ENCODE data around the gene COX6B1. TPM values are rescaled to one million over a fixed set of nuclear protein-coding genes. Genes with fewer than 3 reads are reported as not detected.

Gene COX6B1
- total RNA-seq, 1 experiment from 2014 or later: 835 TPM

GRCh38 chr19:35619290-35619923, 28.7 kb upstream of the COX6B1 start:
- POLR2A ChIA-PET: no interaction called here
- in situ Hi-C loops (cut with HindIII; ENCODE audit: low pct_unique_long_range_greater_than_20kb, low sequenced_read_pairs): no loop called here
- CTCF ChIA-PET: interaction anchor here (0.9 kb wide), 1 partner anchor 64 kb away, joined by 4 read pairs; no protein-coding TSS in a partner anchor

GRCh38 chr19:35620001-35620400, 28.1 kb upstream of the COX6B1 start:
- TF ChIP-seq SIN3A (IDR thresholded peaks at IDR 0.05; ENCODE audit: borderline replicate concordance, insufficient read depth, low read depth, low read length): no peak
- TF ChIP-seq TCF7L2 (IDR thresholded peaks at IDR 0.05; ENCODE audit: low read depth, low read length): no peak
- TF ChIP-seq POLR2AphosphoS5 (IDR thresholded peaks at IDR 0.05; ENCODE audit: low read depth, low read length): no peak
- no peak for TF ChIP-seq REST (IDR thresholded peaks at IDR 0.05; ENCODE audit: insufficient read depth in 1 of 2, low read depth in 2 of 2, low read length in 1 of 2)
- no peak for TF ChIP-seq CTCF (IDR thresholded peaks at IDR 0.05)
- ChIA-PET POLR2A (no interaction called here), CTCF (interaction anchor here (0.9 kb wide), 1 partner anchor 65 kb away, joined by 4 read pairs; no protein-coding TSS in a partner anchor)
- ATAC-seq (no peak), DNase-seq (ENCODE audit: low read depth, low spot score) (no peak)
- no TSS peak for BruUV-seq (replicated peaks)
- Histone ChIP-seq H3K4me3 (ENCODE audit: low read depth in 2 of 2, low read length in 2 of 2) (no peak overlapping the region), H3K9me3 (ENCODE audit: control insufficient read depth, insufficient read depth, low read depth, low read length) (no peaks in the 10 kb centered on the region), H3K36me3 (ENCODE audit: control insufficient read depth, insufficient read depth, low read length) (no peaks in the 10 kb centered on the region), H3K4me1 (ENCODE audit: control insufficient read depth, insufficient read depth, low read length) (no peaks in the 10 kb centered on the region), H3K27me3 (ENCODE audit: control insufficient read depth, insufficient read depth, low read length) (no peaks in the 10 kb centered on the region), H3K27ac (ENCODE audit: low read length) (no peak overlapping the region)
- intact Hi-C loops (cut with micrococcal nuclease; ENCODE audit: unreplicated experiment): no loop called here
- in situ Hi-C loops (cut with HindIII; ENCODE audit: low pct_unique_long_range_greater_than_20kb, low sequenced_read_pairs): no loop called here

More at GRCh38 chr19:35619290-35619923, 28.7 kb upstream of the COX6B1 start:
- H3K4me1 ChIP-seq (ENCODE audit: control insufficient read depth, insufficient read depth, low read length): no peaks in the 10 kb centered on the region
- BruUV-seq (replicated peaks): no TSS peak
- no peak overlapping the region for H3K4me3 ChIP-seq (ENCODE audit: low read depth in 2 of 2, low read length in 2 of 2)
- H3K9me3 ChIP-seq (ENCODE audit: control insufficient read depth, insufficient read depth, low read depth, low read length): no peaks in the 10 kb centered on the region
- H3K27me3 ChIP-seq (ENCODE audit: control insufficient read depth, insufficient read depth, low read length): no peaks in the 10 kb centered on the region
- DNase-seq (ENCODE audit: low read depth, low spot score) (no peak), ATAC-seq (no peak)
- TF ChIP-seq TCF7L2 (IDR thresholded peaks at IDR 0.05; ENCODE audit: low read depth, low read length) (no peak), SIN3A (IDR thresholded peaks at IDR 0.05; ENCODE audit: borderline replicate concordance, insufficient read depth, low read depth, low read length) (no peak)
- intact Hi-C loops (cut with micrococcal nuclease; ENCODE audit: unreplicated experiment): no loop called here
- no peak overlapping the region for H3K27ac ChIP-seq (ENCODE audit: low read length)
- no peaks in the 10 kb centered on the region for H3K36me3 ChIP-seq (ENCODE audit: control insufficient read depth, insufficient read depth, low read length)

GRCh38 chr19:35621708-35622107, 26.4 kb upstream of the COX6B1 start:
- Histone ChIP-seq H3K4me3 (ENCODE audit: low read depth in 2 of 2, low read length in 2 of 2) (no peak overlapping the region), H3K36me3 (ENCODE audit: control insufficient read depth, insufficient read depth, low read length) (no peaks in the 10 kb centered on the region), H3K9me3 (ENCODE audit: control insufficient read depth, insufficient read depth, low read depth, low read length) (no peaks in the 10 kb centered on the region), H3K4me1 (ENCODE audit: control insufficient read depth, insufficient read depth, low read length) (no peaks in the 10 kb centered on the region), H3K27ac (ENCODE audit: low read length) (no peak overlapping the region), H3K27me3 (ENCODE audit: control insufficient read depth, insufficient read depth, low read length) (no peaks in the 10 kb centered on the region)
- BruUV-seq (replicated peaks): no TSS peak
- no peak for TF ChIP-seq TCF7L2 (IDR thresholded peaks at IDR 0.05; ENCODE audit: low read depth, low read length)
- no peak for TF ChIP-seq SIN3A (IDR thresholded peaks at IDR 0.05; ENCODE audit: borderline replicate concordance, insufficient read depth, low read depth, low read length)
- TF ChIP-seq CTCF (IDR thresholded peaks at IDR 0.05): no peak
- TF ChIP-seq POLR2AphosphoS5 (IDR thresholded peaks at IDR 0.05; ENCODE audit: low read depth, low read length): no peak
- TF ChIP-seq REST (IDR thresholded peaks at IDR 0.05; ENCODE audit: insufficient read depth in 1 of 2, low read depth in 2 of 2, low read length in 1 of 2): no peak
- in situ Hi-C loops (cut with HindIII; ENCODE audit: low pct_unique_long_range_greater_than_20kb, low sequenced_read_pairs): no loop called here
- POLR2A ChIA-PET: interaction anchor here (0.7 kb wide), 1 partner anchor 12 kb away, joined by 4 read pairs; no protein-coding TSS in a partner anchor
- CTCF ChIA-PET: no interaction called here
- ATAC-seq (no peak), DNase-seq (ENCODE audit: low read depth, low spot score) (no peak)
- intact Hi-C loops (cut with micrococcal nuclease; ENCODE audit: unreplicated experiment): no loop called here

All from Panc1 (cell line).